Islet precursor cell (in vitro differentiated cells): Measurements from ENCODE around the gene NEDD4.
"Not testable (repeated sequence)": the region's sequence is repeated elsewhere in the genome, so short reads cannot be mapped to it uniquely, and the experiment has no call there.

Source experiments
- DNase-seq: peaks from one replicate; pipeline ENCODE4 v3.0.0-alpha.2; 2018

NEDD4 gene

GRCh38 chr15:56003777-56004176, 10.4 kb upstream of the NEDD4 start:
- not testable (repeated sequence) for DNase-seq

- DNase-seq = not testable (repeated sequence)
Measured at GRCh38 chr15:56003277-56003676, 9.9 kb upstream of the NEDD4 start.

- DNase-seq = no peak
Measured at GRCh38 chr15:56001471-56002078, 8.2 kb upstream of the NEDD4 start.

- DNase-seq = peak; percentile 53
Measured at GRCh38 chr15:55999658-56000057, 6.2 kb upstream of the NEDD4 start.

- DNase-seq = no peak
Measured at GRCh38 chr15:55998478-55998877, 5.1 kb upstream of the NEDD4 start.

- peak; percentile 84 for DNase-seq
Measured at GRCh38 chr15:55993804-55994560, 570 bp upstream of the NEDD4 start.

- DNase-seq = no peak
Measured at GRCh38 chr15:55992769-55993110, 672 bp downstream of the NEDD4 start.

GRCh38 chr15:55991802-55992768, 1.3 kb downstream of the NEDD4 start:
- no peak for DNase-seq

GRCh38 chr15:55990998-55991397, 2.4 kb downstream of the NEDD4 start:
- no peak for DNase-seq

GRCh38 chr15:55990516-55990915, 2.9 kb downstream of the NEDD4 start:
- no peak for DNase-seq

- no peak for DNase-seq
Measured at GRCh38 chr15:55989383-55989782, 4.0 kb downstream of the NEDD4 start.

GRCh38 chr15:55981582-55982249, 11.7 kb downstream of the NEDD4 start:
- DNase-seq = no peak

- DNase-seq = no peak
Measured at GRCh38 chr15:55980511-55980910, 12.9 kb downstream of the NEDD4 start.

GRCh38 chr15:55977231-55977630, 16.2 kb downstream of the NEDD4 start:
- DNase-seq = no peak

- DNase-seq = no peak
Measured at GRCh38 chr15:55970286-55970685, 23.1 kb downstream of the NEDD4 start.

- DNase-seq = no peak
Measured at GRCh38 chr15:55969582-55969981, 23.8 kb downstream of the NEDD4 start.

- DNase-seq = no peak
Measured at GRCh38 chr15:55968923-55969322, 24.5 kb downstream of the NEDD4 start.

GRCh38 chr15:55965091-55965490, 28.3 kb downstream of the NEDD4 start:
- DNase-seq = no peak

- DNase-seq = no peak
Measured at GRCh38 chr15:55960946-55961345, 32.5 kb downstream of the NEDD4 start.

GRCh38 chr15:55959744-55960447, 33.5 kb downstream of the NEDD4 start:
- DNase-seq = no peak

GRCh38 chr15:55958349-55958748, 35.1 kb downstream of the NEDD4 start:
- DNase-seq = no peak

GRCh38 chr15:55954862-55955605, 38.4 kb downstream of the NEDD4 start:
- no peak for DNase-seq
